CD14-positive monocyte (primary cell): ENCODE data around the gene PCDHGA8. TPM values are rescaled to one million over a fixed set of nuclear protein-coding genes. Genes with fewer than 3 reads are reported as not detected.
"Not testable (repeated sequence)": the region's sequence is repeated elsewhere in the genome, so short reads cannot be mapped to it uniquely, and the experiment has no call there.

Source experiments
- DNase-seq, 3 donors: peaks; one replicate each; pipeline ENCODE4 v3.0.0-alpha.2; 2011 to 2022
- H2AFZ ChIP-seq: 2 replicates; pipeline ENCODE4 v1.6.0; 2012; ENCODE audit warnings: mild to moderate bottlenecking, low read depth, low read length, inconsistent platforms; ENCODE audit not compliant: insufficient read depth, poor library complexity, severe bottlenecking
- H3K27ac ChIP-seq, 2 donors: 1 replicate in 1 of 2; 2 replicates in 1 of 2; pipeline ENCODE4 v1.5.1; 2012 to 2013; ENCODE audit warnings: low read length in 2 of 2, control low read depth in 1 of 2, inconsistent platforms in 1 of 2, low read depth in 1 of 2, mild to moderate bottlenecking in 1 of 2
- H3K27me3 ChIP-seq, 2 donors: one replicate each; pipeline versions ENCODE4 v1.6.0 to v1.6.1; 2011 to 2013; ENCODE audit warnings: low read length in 2 of 2; ENCODE audit not compliant: control insufficient read depth in 2 of 2, insufficient read depth in 2 of 2
- H3K36me3 ChIP-seq, 2 donors: replicated peaks in 1 of 2; 1 replicate in 1 of 2; 2 replicates in 1 of 2; pipeline versions ENCODE4 v1.5.1 to v1.6.1; 2012 to 2013; ENCODE audit warnings: low read length in 2 of 2, control low read depth in 1 of 2, inconsistent platforms in 1 of 2, mild to moderate bottlenecking in 1 of 2; ENCODE audit not compliant: insufficient read depth in 2 of 2, control insufficient read depth in 1 of 2
- H3K4me1 ChIP-seq, 2 donors: 1 replicate in 1 of 2; 2 replicates in 1 of 2; pipeline versions ENCODE4 v1.5.1 to v1.6.1; 2012 to 2013; ENCODE audit warnings: low read length in 2 of 2, control low read depth in 1 of 2, inconsistent platforms in 1 of 2, mild to moderate bottlenecking in 1 of 2, moderate library complexity in 1 of 2; ENCODE audit not compliant: insufficient read depth in 2 of 2, control insufficient read depth in 1 of 2
- H3K4me2 ChIP-seq: replicated peaks from 2 replicates; pipeline ENCODE3; 2012; ENCODE audit warnings: low read length, moderate library complexity, mild to moderate bottlenecking; ENCODE audit not compliant: poor library complexity, severe bottlenecking; ENCODE audit errors: extremely low read depth
- H3K4me3 ChIP-seq, 3 experiments: fragments of 200-600 bp in 1 of 3; sonication (generic) in 1 of 3; replicated peaks in 1 of 3; 1 replicate in 2 of 3; 2 replicates in 1 of 3; pipeline ENCODE4 v1.5.1; 2011 to 2013; ENCODE audit warnings: low read length in 3 of 3, mild to moderate bottlenecking in 3 of 3, control low read depth in 2 of 3, low read depth in 2 of 3, inconsistent platforms in 1 of 3, moderate library complexity in 1 of 3
- H3K79me2 ChIP-seq: 2 replicates; pipeline ENCODE4 v1.6.0; 2012; ENCODE audit warnings: mild to moderate bottlenecking, control low read depth, inconsistent platforms, low read length, moderate library complexity; ENCODE audit not compliant: insufficient read depth
- H3K9ac ChIP-seq: 2 replicates; pipeline ENCODE4 v1.6.0; 2017; ENCODE audit warnings: low read length, mild to moderate bottlenecking; ENCODE audit not compliant: insufficient read depth, poor library complexity, severe bottlenecking
- H3K9me3 ChIP-seq, 2 donors: replicated peaks in 1 of 2; 1 replicate in 1 of 2; 2 replicates in 1 of 2; pipeline versions ENCODE4 v1.5.1 to v1.6.1; 2012 to 2013; ENCODE audit warnings: low read length in 2 of 2, control low read depth in 1 of 2; ENCODE audit not compliant: control insufficient read depth in 1 of 2, insufficient read depth in 1 of 2
- H4K20me1 ChIP-seq: 2 replicates; pipeline ENCODE4 v1.6.0; 2012; ENCODE audit warnings: mild to moderate bottlenecking, low read length, control low read depth, moderate library complexity; ENCODE audit not compliant: insufficient read depth
- H3K27ac Mint-ChIP-seq, 7 donors: one replicate each; pipeline ENCODE4 v1.8.0; 2020; ENCODE audit warnings: mild to moderate bottlenecking in 7 of 7, mixed read lengths in 7 of 7, moderate library complexity in 6 of 7, inconsistent platforms in 2 of 7
- H3K27me3 Mint-ChIP-seq, 3 donors: one replicate each; pipeline ENCODE4 v1.8.0; 2021 to 2022; ENCODE audit warnings: low read depth in 3 of 3, mild to moderate bottlenecking in 3 of 3, mixed read lengths in 3 of 3, moderate library complexity in 3 of 3, inconsistent platforms in 1 of 3
- H3K36me3 Mint-ChIP-seq, 2 donors: one replicate each; pipeline ENCODE4 v1.8.0; 2020; ENCODE audit warnings: mixed read lengths in 2 of 2, inconsistent platforms in 1 of 2, mild to moderate bottlenecking in 1 of 2
- H3K4me1 Mint-ChIP-seq: one replicate; pipeline ENCODE4 v1.8.0; 2020; ENCODE audit warnings: mild to moderate bottlenecking, mixed read lengths
- H3K4me3 Mint-ChIP-seq, 2 donors: one replicate each; pipeline ENCODE4 v1.8.0; 2020; ENCODE audit warnings: mild to moderate bottlenecking in 2 of 2, mixed read lengths in 2 of 2, moderate library complexity in 1 of 2
- H3K9me3 Mint-ChIP-seq, 7 donors: one replicate each; pipeline ENCODE4 v1.8.0; 2020 to 2022; ENCODE audit warnings: mixed read lengths in 7 of 7, mild to moderate bottlenecking in 6 of 7, moderate library complexity in 6 of 7, inconsistent platforms in 2 of 7
- WGBS: methylation state at CpG from one replicate; pipeline ENCODE4 v1.1.5; 2013; ENCODE audit warnings: missing lambda C conversion rate; ENCODE audit not compliant: insufficient coverage; 5-methylcytosine and 5-hydroxymethylcytosine counted together
- intact Hi-C, 2 donors: fragments of 100-400 bp; cut with micrococcal nuclease; formaldehyde crosslinking; loops; one replicate each; pipeline versions ENCODE4 v1.15.0 to v1.15.1; 2023
- polyA plus RNA-seq, 3 donors: library from polyadenylated mRNA; depleted of rRNA in 1 of 3; unstranded in 2 of 3; stranded (reverse) in 1 of 3; fragments of 300-500 nt in 2 of 3; fragments of >200 nt in 1 of 3; fragmentation: Illumina TruSeq in 2 of 3; gene quantifications; 1 replicate in 2 of 3; 2 replicates in 1 of 3; pipeline ENCODE4 v1.2.3, GENCODE V29; 2012 to 2021
- TF ChIP-seq, protein P1 (sequence below): fragments of 200-600 bp; IDR thresholded peaks from one replicate; pipeline ENCODE4 v1.8.0; 2022; ENCODE audit warnings: antibody characterized with exemption, mild to moderate bottlenecking

The PCDHGA8 gene
- polyA plus RNA-seq, 3 donors = not detected

DNA sequence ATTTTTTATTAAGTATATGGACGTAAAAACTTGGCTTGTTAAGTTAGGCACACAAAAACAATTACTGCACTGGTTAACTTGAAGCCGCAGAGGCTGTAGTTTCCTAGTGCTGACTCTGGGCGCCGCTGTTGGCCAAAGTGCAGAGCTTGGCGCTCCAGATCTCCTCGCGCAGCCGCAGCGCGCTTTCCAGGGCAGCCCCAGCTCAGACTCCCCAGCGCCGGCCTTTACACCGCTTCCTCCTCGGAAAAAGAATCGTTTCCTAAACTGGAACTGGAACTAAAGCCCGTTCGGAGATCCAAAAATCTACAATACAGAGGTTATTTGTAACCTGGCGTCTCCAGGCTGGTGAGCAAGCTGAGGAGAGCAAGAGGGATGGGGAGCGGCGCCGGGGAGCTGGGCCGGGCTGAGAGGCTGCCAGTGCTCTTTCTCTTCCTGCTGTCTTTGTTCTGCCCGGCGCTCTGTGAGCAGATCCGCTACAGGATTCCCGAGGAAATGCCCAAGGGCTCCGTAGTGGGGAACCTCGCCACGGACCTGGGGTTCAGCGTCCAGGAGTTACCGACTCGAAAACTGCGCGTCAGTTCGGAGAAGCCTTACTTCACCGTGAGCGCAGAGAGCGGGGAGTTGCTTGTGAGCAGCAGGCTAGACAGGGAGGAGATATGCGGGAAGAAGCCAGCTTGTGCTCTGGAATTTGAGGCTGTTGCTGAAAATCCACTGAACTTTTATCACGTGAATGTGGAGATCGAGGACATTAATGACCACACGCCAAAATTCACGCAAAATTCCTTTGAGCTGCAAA lies 5.5 kb downstream of the PCDHGA8 start, which contains the start of gene PCDHGB5:
TSS of gene PCDHGB5 (plus strand) at position 192 of the 796 bp plus-strand sequence. CDS start at position 373, 181 bp downstream.
- H3K9ac ChIP-seq, H3K79me2 ChIP-seq, H3K4me1 ChIP-seq, H3K36me3 ChIP-seq, H3K27ac Mint-ChIP-seq, H3K4me2 ChIP-seq, H3K27ac ChIP-seq, H3K4me1 Mint-ChIP-seq, DNase-seq, H3K4me3 ChIP-seq, intact Hi-C loops, H4K20me1 ChIP-seq: not testable (repeated sequence)
- peak within 1 kb of the TSS; percentile 29 for H2AFZ ChIP-seq
- H3K27me3 Mint-ChIP-seq = peaks cover 69 to 85% (median 83%) of the 10 kb centered on the region in 3 donors
- peaks cover 37 to 76% (median 64%) of the 10 kb centered on the region in 7 donors for H3K9me3 Mint-ChIP-seq
- WGBS = 1% methylated on average over 13 of the region's 43 CpGs
- peak within 1 kb of the TSS; percentile 37 to 73 for H3K4me3 Mint-ChIP-seq
- H3K36me3 Mint-ChIP-seq = peaks cover 7 to 13% of the 10 kb centered on the region in 2 donors
- H3K9me3 ChIP-seq = peaks cover 50 to 83% of the 10 kb centered on the region in 2 donors
- peaks cover 56 to 97% of the 10 kb centered on the region in 2 donors for H3K27me3 ChIP-seq
- TF ChIP-seq, protein P1, sequence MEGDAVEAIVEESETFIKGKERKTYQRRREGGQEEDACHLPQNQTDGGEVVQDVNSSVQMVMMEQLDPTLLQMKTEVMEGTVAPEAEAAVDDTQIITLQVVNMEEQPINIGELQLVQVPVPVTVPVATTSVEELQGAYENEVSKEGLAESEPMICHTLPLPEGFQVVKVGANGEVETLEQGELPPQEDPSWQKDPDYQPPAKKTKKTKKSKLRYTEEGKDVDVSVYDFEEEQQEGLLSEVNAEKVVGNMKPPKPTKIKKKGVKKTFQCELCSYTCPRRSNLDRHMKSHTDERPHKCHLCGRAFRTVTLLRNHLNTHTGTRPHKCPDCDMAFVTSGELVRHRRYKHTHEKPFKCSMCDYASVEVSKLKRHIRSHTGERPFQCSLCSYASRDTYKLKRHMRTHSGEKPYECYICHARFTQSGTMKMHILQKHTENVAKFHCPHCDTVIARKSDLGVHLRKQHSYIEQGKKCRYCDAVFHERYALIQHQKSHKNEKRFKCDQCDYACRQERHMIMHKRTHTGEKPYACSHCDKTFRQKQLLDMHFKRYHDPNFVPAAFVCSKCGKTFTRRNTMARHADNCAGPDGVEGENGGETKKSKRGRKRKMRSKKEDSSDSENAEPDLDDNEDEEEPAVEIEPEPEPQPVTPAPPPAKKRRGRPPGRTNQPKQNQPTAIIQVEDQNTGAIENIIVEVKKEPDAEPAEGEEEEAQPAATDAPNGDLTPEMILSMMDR = peak; percentile 49

DNA sequence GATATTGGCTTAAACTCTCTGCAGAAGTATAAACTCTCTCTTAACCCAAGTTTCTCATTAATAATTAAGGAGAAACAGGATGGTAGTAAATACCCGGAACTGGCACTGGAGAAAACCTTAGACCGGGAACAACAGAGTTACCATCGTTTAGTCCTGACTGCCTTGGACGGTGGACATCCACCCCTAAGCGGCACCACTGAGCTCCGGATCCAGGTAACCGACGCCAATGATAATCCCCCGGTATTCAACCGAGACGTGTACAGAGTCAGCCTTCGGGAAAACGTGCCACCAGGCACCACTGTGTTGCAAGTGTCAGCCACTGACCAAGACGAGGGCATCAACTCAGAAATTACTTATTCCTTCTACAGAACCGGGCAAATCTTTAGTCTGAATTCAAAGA lies 6.2 kb downstream of the PCDHGA8 start:
- peaks cover 0 to 3% of the 10 kb centered on the region in 2 donors for H3K4me1 ChIP-seq
- TF ChIP-seq, protein P1 = no peak
- no peaks in the 10 kb centered on the region for H3K36me3 ChIP-seq
- no peak for DNase-seq
- no peak overlapping the region for H3K9ac ChIP-seq
- H3K79me2 ChIP-seq = no peaks in the 10 kb centered on the region
- no peak overlapping the region for H3K27ac ChIP-seq
- Mint-ChIP-seq H3K27me3 (peaks cover 69 to 85% (median 83%) of the 10 kb centered on the region in 3 donors), H3K27ac (no peak overlapping the region), H3K4me3 (peak overlapping the region in 1 of 2 donors; percentile 73), H3K4me1 (peaks cover 9% of the 10 kb centered on the region), H3K36me3 (peaks cover 9 to 10% of the 10 kb centered on the region in 2 donors), H3K9me3 (peaks cover 37 to 76% (median 64%) of the 10 kb centered on the region in 7 donors)
- H3K9me3 ChIP-seq = peaks cover 50 to 83% of the 10 kb centered on the region in 2 donors
- H3K4me3 ChIP-seq = no peak overlapping the region
- no peak overlapping the region for H3K4me2 ChIP-seq
- intact Hi-C loops = no loop called here
- H4K20me1 ChIP-seq = no peaks in the 10 kb centered on the region
- no peak overlapping the region for H2AFZ ChIP-seq
- 30% methylated on average over 14 of the region's 15 CpGs for WGBS
- H3K27me3 ChIP-seq = peaks cover 59 to 97% of the 10 kb centered on the region in 2 donors
